Liver (tissue), 9 donors: ENCODE data around the gene PRMT2. TPM values are rescaled to one million over a fixed set of nuclear protein-coding genes. Genes with fewer than 3 reads are reported as not detected.

Source experiments
- DNase-seq: peaks from one replicate; pipeline ENCODE4 v3.0.0-alpha.2; 2017; ENCODE audit warnings: low spot score
- H3K27ac ChIP-seq, 2 donors: one replicate each; pipeline ENCODE4 v1.7.0; 2013; ENCODE audit warnings: inconsistent platforms in 2 of 2, low read length in 2 of 2, control low read depth in 1 of 2, low read depth in 1 of 2, mild to moderate bottlenecking in 1 of 2
- H3K27me3 ChIP-seq, 4 donors: one replicate each; pipeline versions ENCODE4 v1.6.1 to v1.7.0; 2013; ENCODE audit warnings: low read length in 3 of 4, inconsistent platforms in 1 of 4, mild to moderate bottlenecking in 1 of 4, moderate library complexity in 1 of 4; ENCODE audit not compliant: control insufficient read depth in 4 of 4, insufficient read depth in 4 of 4
- H3K36me3 ChIP-seq, 4 donors: one replicate each; pipeline versions ENCODE4 v1.6.1 to v1.7.0; 2013; ENCODE audit warnings: low read length in 3 of 4, mild to moderate bottlenecking in 3 of 4, low read depth in 1 of 4, moderate library complexity in 1 of 4; ENCODE audit not compliant: control insufficient read depth in 4 of 4, insufficient read depth in 3 of 4
- H3K4me1 ChIP-seq, 4 donors: one replicate each; pipeline versions ENCODE4 v1.6.1 to v1.7.0; 2013; ENCODE audit warnings: low read length in 3 of 4, mild to moderate bottlenecking in 3 of 4, moderate library complexity in 1 of 4; ENCODE audit not compliant: control insufficient read depth in 4 of 4, insufficient read depth in 4 of 4
- H3K4me3 ChIP-seq, 3 donors: one replicate each; pipeline versions ENCODE4 v1.6.1 to v1.7.0; 2013; ENCODE audit warnings: low read length in 3 of 3, control low read depth in 1 of 3, low read depth in 1 of 3, mild to moderate bottlenecking in 1 of 3
- H3K9ac ChIP-seq, 2 donors: one replicate each; pipeline ENCODE4 v1.7.0; 2013; ENCODE audit warnings: low read length in 2 of 2, mild to moderate bottlenecking in 2 of 2, moderate library complexity in 2 of 2, control low read depth in 1 of 2, low read depth in 1 of 2
- H3K9me3 ChIP-seq, 4 donors: one replicate each; pipeline versions ENCODE4 v1.6.1 to v1.7.0; 2013; ENCODE audit warnings: low read length in 3 of 4; ENCODE audit not compliant: control insufficient read depth in 4 of 4
- EGR1 ChIP-seq, 2 donors: IDR thresholded peaks; 2 replicates each; pipeline ENCODE4 v1.6.1; 2016 to 2018; ENCODE audit warnings: antibody characterized with exemption in 2 of 2, low read depth in 2 of 2
- FOXA1 ChIP-seq: IDR thresholded peaks from 2 replicates; pipeline ENCODE4 v1.6.1; 2016; ENCODE audit warnings: antibody characterized with exemption
- FOXA2 ChIP-seq: IDR thresholded peaks from 2 replicates; pipeline ENCODE4 v1.6.1; 2016; ENCODE audit warnings: antibody characterized with exemption
- GABPA ChIP-seq, 2 donors: IDR thresholded peaks in 1 of 2; conservative IDR thresholded peaks in 1 of 2; 2 replicates each; pipeline ENCODE4 v1.6.1; 2016; ENCODE audit warnings: antibody characterized with exemption in 2 of 2, mild to moderate bottlenecking in 1 of 2, moderate library complexity in 1 of 2
- HNF4A ChIP-seq, 2 donors: conservative IDR thresholded peaks; 2 replicates each; pipeline ENCODE4 v1.6.1; 2016; ENCODE audit warnings: antibody characterized with exemption in 2 of 2, mild to moderate bottlenecking in 2 of 2
- HNF4G ChIP-seq: IDR thresholded peaks from 2 replicates; pipeline ENCODE4 v1.6.1; 2016; ENCODE audit warnings: antibody characterized with exemption
- NR2F2 ChIP-seq: IDR thresholded peaks from 2 replicates; pipeline ENCODE4 v1.6.1; 2016; ENCODE audit warnings: antibody characterized with exemption
- RAD21 ChIP-seq, 2 donors: IDR thresholded peaks; 2 replicates each; pipeline ENCODE4 v1.6.1; 2016; ENCODE audit warnings: antibody characterized with exemption in 2 of 2, mild to moderate bottlenecking in 2 of 2
- RXRA ChIP-seq, 2 donors: IDR thresholded peaks; 2 replicates each; pipeline ENCODE4 v1.6.1; 2017 to 2018; ENCODE audit warnings: antibody characterized with exemption in 2 of 2, mild to moderate bottlenecking in 1 of 2
- SP1 ChIP-seq: IDR thresholded peaks from 2 replicates; pipeline ENCODE4 v1.6.1; 2018; ENCODE audit warnings: antibody characterized with exemption, mild to moderate bottlenecking
- TAF1 ChIP-seq: conservative IDR thresholded peaks from 2 replicates; pipeline ENCODE4 v1.6.1; 2016; ENCODE audit warnings: antibody characterized with exemption, mild to moderate bottlenecking
- YY1 ChIP-seq: IDR thresholded peaks from 2 replicates; pipeline ENCODE4 v1.6.1; 2016; ENCODE audit warnings: antibody characterized with exemption, mild to moderate bottlenecking
- WGBS: extraction: QIAGEN DNeasy Blood & Tissue Kit; methylation state at CpG from one replicate; pipeline ENCODE4 v1.1.7; 2013; 5-methylcytosine and 5-hydroxymethylcytosine counted together
- polyA plus RNA-seq, 2 donors: library from polyadenylated mRNA; stranded (reverse) in 1 of 2; unstranded in 1 of 2; fragments of 200-250 nt in 1 of 2; fragments of >200 nt in 1 of 2; fragmentation: Nextera tagmentation in 1 of 2; extraction: Ambion mirVana in 1 of 2; gene quantifications; one replicate each; pipeline versions ENCODE4 v1.2.1 to v1.2.3, GENCODE V29; 2013 to 2015
- total RNA-seq, 2 donors: library from RNA; depleted of rRNA; stranded (reverse); fragments of >200 nt; gene quantifications; one replicate each; pipeline ENCODE4 v1.2.3, GENCODE V29; 2014
- TF ChIP-seq, protein P1 (sequence below): IDR thresholded peaks from 2 replicates; pipeline ENCODE4 v1.6.1; 2016; ENCODE audit warnings: antibody characterized with exemption, mild to moderate bottlenecking
- TF ChIP-seq, protein P2 (sequence below): fragments of 150-350 bp; IDR thresholded peaks from 2 replicates; pipeline ENCODE4 v1.5.1; 2017; ENCODE audit warnings: improper control_type of control experiment, low read depth, low read length; ENCODE audit not compliant: missing input control
- TF ChIP-seq, protein P3 (sequence below): IDR thresholded peaks from 2 replicates; pipeline ENCODE4 v1.6.1; 2016; ENCODE audit warnings: antibody characterized with exemption
- TF ChIP-seq, protein P4 (sequence below): IDR thresholded peaks from 2 replicates; pipeline ENCODE4 v1.6.1; 2016; ENCODE audit warnings: antibody characterized with exemption
- donor health status: healthy.
- donor health status: healthy.
- donor health status: healthy.
- donor health status: healthy.
- donor health status: healthy.

PRMT2 gene
- total RNA-seq (10 to 100 TPM; 27.3 to 29.2 TPM), polyA plus RNA-seq (10 to 100 TPM; 17.9 to 19.0 TPM)

DNA sequence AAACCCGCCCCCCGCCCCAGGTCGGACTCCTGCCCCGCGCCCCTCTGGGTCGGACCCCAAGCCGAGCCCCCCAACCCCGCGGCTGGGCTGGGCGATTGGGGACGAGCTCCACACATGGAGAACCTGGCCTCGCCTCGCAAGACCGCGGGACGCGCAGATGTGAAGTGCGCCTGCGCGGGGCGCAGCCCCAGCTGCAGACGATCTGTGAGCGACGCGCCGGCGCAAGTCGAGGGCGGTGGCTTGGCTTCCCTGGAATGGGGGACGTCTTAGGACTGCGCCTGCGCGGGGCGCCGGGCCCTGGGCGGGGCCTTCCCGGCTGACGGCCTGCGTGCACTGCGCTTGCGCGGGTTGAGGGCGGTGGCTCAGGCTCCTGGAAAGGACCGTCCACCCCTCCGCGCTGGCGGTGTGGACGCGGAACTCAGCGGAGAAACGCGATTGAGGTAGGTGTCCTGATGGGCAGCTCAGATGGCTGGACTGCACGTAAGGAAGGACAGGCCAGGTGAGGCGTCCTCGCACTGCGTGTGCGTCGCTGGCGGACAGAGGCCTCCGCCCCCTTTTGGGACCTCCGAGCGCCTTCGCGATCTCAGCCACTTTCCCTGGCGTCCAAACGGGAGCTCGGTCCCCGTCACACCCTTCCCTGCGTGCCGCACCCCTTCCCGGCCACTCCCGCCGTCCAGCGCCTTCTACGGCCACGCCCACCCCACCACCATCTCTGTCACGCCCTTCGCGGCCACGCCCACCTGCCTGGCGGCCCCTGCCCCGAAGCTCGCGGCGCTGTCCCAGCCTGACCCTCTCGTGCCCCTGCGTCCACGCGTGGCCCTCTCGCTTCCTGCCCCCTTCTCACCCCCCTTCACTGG lies at the start of gene PRMT2:
Gene PRMT2 (plus strand): TSS at position 351 of the 857 bp plus-strand sequence. CDS start 1,278 bp downstream, outside the sequence.
- H3K9me3 ChIP-seq = no peaks in the 10 kb centered on the region
- TF ChIP-seq TAF1 (no peak), RXRA (IDR thresholded peaks at IDR 0.05) (peak in 1 of 2 donors; percentile 28), SP1 (no peak), GABPA (IDR thresholded peaks at IDR 0.05 in 1 of 2, conservative IDR thresholded peaks at IDR 0.05 in 1 of 2) (no peak), HNF4G (no peak), NR2F2 (no peak), YY1 (peak; percentile 56), FOXA2 (no peak), EGR1 (IDR thresholded peaks at IDR 0.05; ENCODE audit: low read depth in 2 of 2) (no peak), HNF4A (conservative IDR thresholded peaks at IDR 0.05) (no peak), FOXA1 (no peak)
- TF ChIP-seq, protein P1, sequence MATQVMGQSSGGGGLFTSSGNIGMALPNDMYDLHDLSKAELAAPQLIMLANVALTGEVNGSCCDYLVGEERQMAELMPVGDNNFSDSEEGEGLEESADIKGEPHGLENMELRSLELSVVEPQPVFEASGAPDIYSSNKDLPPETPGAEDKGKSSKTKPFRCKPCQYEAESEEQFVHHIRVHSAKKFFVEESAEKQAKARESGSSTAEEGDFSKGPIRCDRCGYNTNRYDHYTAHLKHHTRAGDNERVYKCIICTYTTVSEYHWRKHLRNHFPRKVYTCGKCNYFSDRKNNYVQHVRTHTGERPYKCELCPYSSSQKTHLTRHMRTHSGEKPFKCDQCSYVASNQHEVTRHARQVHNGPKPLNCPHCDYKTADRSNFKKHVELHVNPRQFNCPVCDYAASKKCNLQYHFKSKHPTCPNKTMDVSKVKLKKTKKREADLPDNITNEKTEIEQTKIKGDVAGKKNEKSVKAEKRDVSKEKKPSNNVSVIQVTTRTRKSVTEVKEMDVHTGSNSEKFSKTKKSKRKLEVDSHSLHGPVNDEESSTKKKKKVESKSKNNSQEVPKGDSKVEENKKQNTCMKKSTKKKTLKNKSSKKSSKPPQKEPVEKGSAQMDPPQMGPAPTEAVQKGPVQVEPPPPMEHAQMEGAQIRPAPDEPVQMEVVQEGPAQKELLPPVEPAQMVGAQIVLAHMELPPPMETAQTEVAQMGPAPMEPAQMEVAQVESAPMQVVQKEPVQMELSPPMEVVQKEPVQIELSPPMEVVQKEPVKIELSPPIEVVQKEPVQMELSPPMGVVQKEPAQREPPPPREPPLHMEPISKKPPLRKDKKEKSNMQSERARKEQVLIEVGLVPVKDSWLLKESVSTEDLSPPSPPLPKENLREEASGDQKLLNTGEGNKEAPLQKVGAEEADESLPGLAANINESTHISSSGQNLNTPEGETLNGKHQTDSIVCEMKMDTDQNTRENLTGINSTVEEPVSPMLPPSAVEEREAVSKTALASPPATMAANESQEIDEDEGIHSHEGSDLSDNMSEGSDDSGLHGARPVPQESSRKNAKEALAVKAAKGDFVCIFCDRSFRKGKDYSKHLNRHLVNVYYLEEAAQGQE = peak; percentile 8
- TF ChIP-seq, protein P2, sequence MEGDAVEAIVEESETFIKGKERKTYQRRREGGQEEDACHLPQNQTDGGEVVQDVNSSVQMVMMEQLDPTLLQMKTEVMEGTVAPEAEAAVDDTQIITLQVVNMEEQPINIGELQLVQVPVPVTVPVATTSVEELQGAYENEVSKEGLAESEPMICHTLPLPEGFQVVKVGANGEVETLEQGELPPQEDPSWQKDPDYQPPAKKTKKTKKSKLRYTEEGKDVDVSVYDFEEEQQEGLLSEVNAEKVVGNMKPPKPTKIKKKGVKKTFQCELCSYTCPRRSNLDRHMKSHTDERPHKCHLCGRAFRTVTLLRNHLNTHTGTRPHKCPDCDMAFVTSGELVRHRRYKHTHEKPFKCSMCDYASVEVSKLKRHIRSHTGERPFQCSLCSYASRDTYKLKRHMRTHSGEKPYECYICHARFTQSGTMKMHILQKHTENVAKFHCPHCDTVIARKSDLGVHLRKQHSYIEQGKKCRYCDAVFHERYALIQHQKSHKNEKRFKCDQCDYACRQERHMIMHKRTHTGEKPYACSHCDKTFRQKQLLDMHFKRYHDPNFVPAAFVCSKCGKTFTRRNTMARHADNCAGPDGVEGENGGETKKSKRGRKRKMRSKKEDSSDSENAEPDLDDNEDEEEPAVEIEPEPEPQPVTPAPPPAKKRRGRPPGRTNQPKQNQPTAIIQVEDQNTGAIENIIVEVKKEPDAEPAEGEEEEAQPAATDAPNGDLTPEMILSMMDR = peak; percentile 8
- TF ChIP-seq, protein P3, sequence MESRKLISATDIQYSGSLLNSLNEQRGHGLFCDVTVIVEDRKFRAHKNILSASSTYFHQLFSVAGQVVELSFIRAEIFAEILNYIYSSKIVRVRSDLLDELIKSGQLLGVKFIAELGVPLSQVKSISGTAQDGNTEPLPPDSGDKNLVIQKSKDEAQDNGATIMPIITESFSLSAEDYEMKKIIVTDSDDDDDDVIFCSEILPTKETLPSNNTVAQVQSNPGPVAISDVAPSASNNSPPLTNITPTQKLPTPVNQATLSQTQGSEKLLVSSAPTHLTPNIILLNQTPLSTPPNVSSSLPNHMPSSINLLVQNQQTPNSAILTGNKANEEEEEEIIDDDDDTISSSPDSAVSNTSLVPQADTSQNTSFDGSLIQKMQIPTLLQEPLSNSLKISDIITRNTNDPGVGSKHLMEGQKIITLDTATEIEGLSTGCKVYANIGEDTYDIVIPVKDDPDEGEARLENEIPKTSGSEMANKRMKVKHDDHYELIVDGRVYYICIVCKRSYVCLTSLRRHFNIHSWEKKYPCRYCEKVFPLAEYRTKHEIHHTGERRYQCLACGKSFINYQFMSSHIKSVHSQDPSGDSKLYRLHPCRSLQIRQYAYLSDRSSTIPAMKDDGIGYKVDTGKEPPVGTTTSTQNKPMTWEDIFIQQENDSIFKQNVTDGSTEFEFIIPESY = no peak
- H3K4me1 ChIP-seq = peaks cover 5 to 22% (median 10%) of the 10 kb centered on the region in 4 donors
- peak; percentile 98 for DNase-seq
- peaks cover 0 to 3% (median 0%) of the 10 kb centered on the region in 4 donors for H3K36me3 ChIP-seq
- under 1% methylated on average over 90 of the region's 90 CpGs for WGBS
- peak within 1 kb of the TSS; percentile 77 to 96 for H3K27ac ChIP-seq
- H3K27me3 ChIP-seq = no peaks in the 10 kb centered on the region
- H3K4me3 ChIP-seq = peak within 1 kb of the TSS; percentile 76 to 99 (median 98)
- peak within 1 kb of the TSS; percentile 65 to 84 for H3K9ac ChIP-seq

DNA sequence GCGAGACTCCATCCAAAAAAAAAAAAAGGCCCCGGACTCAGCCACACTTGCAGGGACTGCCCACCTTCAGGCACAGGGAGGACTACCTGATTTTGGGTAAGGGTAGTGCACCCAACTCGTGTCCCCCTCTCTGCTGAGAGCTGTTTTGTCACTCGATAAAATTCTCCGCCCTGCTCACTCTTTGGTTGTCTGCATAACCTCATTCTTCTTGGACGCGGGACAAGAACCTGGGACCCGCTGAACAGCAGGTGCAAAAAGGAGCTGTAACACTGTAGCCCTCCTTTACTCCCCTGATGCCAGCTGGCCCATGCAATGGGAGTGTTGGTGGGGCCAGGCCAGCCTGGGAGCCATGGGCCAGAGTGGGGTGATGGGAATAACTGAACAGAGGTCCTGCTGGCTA lies 41.2 kb upstream of the PRMT2 start:
- Histone ChIP-seq H3K27me3 (no peaks in the 10 kb centered on the region), H3K9ac (no peak overlapping the region), H3K4me3 (peak overlapping the region in 1 of 3 donors; percentile 28), H3K9me3 (peaks cover 0 to 18% (median 11%) of the 10 kb centered on the region in 4 donors), H3K27ac (no peak overlapping the region), H3K4me1 (peaks cover 0 to 6% (median 0%) of the 10 kb centered on the region in 4 donors), H3K36me3 (no peaks in the 10 kb centered on the region)
- no peak for DNase-seq
- WGBS = 87% methylated on average over 8 of the region's 8 CpGs
- TF ChIP-seq GABPA (IDR thresholded peaks at IDR 0.05 in 1 of 2, conservative IDR thresholded peaks at IDR 0.05 in 1 of 2) (no peak), RAD21 (IDR thresholded peaks at IDR 0.05) (no peak), HNF4G (no peak), YY1 (no peak), EGR1 (IDR thresholded peaks at IDR 0.05; ENCODE audit: low read depth in 2 of 2) (no peak), SP1 (no peak), RXRA (IDR thresholded peaks at IDR 0.05) (no peak)
- TF ChIP-seq, protein P1 = no peak
- TF ChIP-seq, protein P4, sequence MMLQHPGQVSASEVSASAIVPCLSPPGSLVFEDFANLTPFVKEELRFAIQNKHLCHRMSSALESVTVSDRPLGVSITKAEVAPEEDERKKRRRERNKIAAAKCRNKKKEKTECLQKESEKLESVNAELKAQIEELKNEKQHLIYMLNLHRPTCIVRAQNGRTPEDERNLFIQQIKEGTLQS = no peak
- TF ChIP-seq, protein P3 = no peak
